GM21576 (cell line): ENCODE results near the gene IFI30.
"Not testable (repeated sequence)": the region's sequence is repeated elsewhere in the genome, so short reads cannot be mapped to it uniquely, and the experiment has no call there.

Experiments
- ATAC-seq: cut with Tn5 transposase; IDR thresholded peaks from one replicate; pipeline ENCODE4 v1.9.1; 2021; ENCODE audit warnings: mild to moderate bottlenecking, moderate library complexity; ENCODE audit not compliant: unreplicated experiment

The IFI30 gene

GRCh38 chr19:18202397-18202777, 28.8 kb downstream of the IFI30 start:
- no peak for ATAC-seq

DNA sequence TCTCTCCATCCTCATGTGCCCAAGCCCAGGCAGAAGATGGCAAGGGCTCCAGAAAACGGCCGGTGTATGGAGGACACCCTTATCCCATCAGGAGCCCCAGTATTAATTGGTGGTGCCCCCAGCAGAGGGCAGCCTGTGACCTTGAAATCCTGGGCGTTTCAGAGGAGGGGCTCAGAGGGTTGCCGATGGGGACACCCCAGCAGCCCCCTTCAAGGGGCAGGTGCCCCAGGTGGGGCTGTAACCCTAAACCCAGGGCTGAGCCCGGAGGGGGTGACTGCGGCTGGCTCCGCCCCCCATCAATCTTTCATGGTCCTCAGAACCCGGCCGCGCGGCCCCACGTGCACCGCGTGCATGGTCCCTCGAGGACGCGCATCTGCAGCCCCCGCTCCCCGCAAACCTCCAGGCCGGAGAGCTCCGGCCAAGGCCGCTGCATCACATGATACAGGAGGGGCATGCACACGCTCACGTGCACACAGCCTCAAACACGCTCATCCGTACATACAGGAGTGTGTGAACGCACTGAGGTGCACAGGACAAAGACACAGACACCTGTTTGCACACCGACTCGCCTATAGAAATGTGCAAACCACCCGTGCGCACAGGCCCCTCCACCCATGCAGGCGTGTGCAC, 29.3 kb downstream of the IFI30 start:
- no peak for ATAC-seq

- no peak for ATAC-seq
Observed at GRCh38 chr19:18203408-18203862, 29.8 kb downstream of the IFI30 start.

GRCh38 chr19:18203863-18204393, 30.3 kb downstream of the IFI30 start, which contains the start of gene RAB3A:
TSS of gene RAB3A (minus strand) at chr19:18204042. CDS start at chr19:18202740, 1,302 bp downstream.
- ATAC-seq, result peak; percentile 87

GRCh38 chr19:18204394-18205199, 31.0 kb downstream of the IFI30 start:
- peak; percentile 9 for ATAC-seq

DNA sequence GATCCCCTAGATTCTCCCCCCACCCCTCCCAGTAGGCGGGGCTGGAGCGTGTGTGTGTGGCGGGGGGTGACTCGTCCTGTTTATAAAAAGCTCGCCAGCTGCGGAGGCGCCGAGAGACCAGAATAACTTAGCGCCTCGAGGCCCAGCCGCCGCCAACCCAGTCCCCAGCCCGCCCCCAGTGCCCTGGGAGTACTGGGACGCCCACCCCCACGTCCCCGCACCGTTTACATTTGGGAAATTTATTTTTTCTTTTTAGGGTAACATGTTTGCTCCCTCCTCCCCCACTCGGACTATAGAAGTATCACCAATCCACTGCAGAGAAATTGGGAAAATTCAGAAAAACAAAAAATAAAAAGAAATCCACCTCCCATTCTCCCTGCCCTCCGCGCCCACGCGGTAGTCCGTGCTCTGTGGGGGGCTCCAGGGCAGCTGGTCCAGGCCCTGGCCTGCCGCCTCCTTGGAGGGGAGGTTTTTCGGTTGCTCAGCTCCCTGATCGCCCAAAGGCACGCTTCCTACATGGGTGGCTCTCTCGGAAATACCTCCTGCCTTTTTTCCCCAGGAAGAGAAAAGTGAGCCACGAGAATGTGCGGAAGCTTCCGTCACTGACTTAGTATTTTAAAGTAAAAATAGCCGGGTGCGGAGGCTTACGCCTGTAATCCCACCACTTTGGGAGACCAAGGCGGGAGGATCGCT, 31.7 kb downstream of the IFI30 start:
- ATAC-seq, result no peak

GRCh38 chr19:18206018-18206417, 32.4 kb downstream of the IFI30 start:
- ATAC-seq, result no peak

- no peak for ATAC-seq
Observed at GRCh38 chr19:18208098-18208951, 34.7 kb downstream of the IFI30 start.

- ATAC-seq, result not testable (repeated sequence)
Observed at GRCh38 chr19:18209912-18210311, 36.3 kb downstream of the IFI30 start.

DNA sequence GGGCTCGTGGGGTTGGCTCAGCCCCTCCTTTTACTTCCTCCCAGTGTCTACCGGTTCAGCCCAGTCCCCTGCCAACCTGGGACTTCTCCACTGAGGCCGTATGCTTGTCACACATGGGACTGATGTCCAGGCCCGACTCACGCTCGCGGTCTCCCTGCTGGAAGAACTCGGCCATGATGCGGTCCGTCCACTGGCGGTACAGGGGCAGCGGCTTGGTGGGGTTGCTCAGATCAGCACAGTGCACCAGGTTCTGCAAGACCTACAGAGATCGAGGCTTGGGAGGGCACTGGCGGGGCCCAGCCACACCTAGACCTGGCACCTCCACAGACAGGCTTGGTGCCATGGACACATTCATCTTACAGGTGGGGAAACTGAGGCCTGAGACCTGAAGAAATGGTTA, 38.1 kb downstream of the IFI30 start:
- ATAC-seq, result no peak

DNA sequence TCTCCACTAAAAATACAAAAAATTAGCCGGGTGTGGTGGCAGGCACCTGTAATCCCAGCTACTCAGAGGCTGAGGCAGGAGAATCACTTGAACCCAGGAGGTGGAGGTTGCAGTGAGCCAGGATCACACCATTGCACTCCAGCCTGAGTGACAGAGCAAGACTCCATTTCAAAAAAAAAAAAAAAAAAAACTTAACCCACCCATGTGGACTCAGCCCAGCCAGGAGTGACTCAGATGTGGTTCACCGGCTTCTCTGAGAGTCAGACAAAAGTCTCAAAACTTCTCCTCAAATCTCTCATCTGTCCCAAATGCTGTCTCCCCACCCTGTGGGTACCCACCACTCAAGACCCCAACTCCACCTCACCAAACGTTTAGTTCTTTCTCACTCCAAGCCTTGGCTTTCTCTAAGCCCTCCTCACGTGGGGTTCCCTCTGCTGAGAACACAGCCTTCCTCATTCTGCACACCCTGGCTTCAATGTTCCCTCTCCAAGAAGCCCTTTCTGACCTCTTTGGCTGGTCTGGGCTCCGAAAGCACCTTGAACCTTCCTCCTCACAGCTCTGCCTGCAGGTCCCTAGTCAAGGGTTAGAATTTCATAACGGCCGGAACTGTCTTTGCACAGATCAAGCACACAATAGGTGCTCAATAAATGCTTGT, 41.3 kb downstream of the IFI30 start:
- no peak for ATAC-seq

DNA sequence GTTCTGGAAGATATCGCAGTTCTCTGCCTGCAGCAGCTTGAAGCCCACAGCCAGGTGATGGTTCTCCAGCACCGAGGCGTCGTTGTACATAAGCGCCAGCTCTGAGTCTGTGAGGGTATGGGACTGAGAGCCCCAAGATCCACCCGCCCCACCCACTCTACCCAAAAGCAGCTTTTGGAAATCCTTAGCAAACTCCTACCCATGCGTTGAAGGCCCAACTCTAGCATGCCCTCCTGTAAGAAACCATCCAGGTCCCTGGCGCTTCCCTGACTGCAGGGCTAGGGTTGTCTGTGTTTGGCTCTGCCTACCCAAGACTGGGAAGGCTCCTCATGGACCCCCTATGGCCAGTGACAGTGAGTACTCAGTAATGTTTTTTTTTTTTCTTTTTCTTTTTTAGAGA, 43.2 kb downstream of the IFI30 start:
- ATAC-seq, result no peak

DNA sequence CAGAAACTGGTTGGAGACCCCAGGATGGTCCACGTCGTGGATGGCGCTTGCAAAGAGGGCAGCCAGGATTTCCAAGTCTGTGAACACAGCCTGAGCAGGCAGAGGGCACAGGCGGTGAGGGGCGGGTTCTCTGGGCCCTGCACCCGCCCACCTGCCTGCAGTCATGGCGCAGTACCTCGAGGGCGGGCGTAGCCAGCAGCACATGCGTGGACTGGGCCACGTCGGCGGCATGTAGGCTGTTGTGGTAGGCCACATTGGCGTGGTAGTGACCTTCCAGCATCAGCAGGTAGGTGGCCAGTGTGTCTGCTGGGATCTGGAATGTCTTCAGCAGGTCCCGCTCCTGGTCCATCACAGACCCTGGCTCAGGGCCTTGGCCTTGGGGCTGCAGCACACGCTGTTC, 44.5 kb downstream of the IFI30 start:
- no peak for ATAC-seq

DNA sequence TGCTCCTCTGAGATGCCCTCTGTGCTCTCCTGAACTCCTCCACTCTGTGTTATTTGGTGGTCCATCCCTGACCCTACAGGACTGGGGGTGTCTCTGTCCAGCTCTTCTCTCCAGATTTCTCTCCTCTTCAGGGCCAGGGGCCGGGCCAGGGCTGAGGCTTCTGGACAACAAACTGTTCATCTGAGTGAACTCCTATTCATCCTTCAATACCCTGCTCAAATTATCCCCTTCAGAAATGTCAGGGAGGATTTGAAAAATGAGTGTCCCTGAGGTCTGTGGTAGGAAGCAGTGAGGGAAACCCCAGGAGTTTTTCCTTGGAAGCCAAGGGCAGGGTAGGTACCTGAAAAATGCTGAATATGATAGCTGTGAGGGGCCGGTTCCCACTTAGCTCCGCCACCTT, 45.0 kb downstream of the IFI30 start:
- ATAC-seq, result no peak

DNA sequence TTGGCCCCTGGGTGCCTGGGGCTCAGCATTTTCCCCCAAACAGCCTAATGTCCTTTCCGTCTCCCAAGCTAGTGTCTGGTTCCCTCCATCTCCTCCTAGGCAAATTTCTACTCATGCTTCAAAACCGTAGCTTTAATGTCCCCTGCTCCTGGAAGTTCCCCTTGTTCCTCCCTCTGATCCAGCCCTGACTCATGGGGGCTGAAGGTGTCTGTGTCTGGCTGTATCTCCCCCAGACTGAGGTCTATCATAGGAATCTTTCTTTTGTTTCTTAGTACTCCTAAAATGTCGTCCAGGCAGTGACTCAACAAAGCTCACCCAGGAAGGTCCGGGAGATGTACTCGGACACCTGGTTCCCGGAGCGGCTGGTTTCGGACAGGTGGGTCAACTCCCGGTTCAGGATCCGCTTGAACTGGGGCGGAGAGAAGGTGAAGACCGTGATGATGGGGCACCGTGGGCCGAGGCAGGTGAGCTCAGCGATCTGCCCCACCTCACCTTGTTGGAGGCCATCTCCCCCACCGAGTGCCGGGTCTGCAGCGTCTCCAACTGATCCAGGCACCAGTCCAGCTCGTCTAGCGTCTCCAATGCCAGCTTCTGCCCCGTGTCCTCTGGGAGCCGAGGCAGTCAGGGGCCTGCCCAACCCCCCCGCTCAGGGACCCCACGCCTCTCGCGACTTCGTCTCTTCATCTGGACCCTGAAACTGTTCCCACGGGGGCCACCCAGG, 46.5 kb downstream of the IFI30 start:
- ATAC-seq, result no peak

DNA sequence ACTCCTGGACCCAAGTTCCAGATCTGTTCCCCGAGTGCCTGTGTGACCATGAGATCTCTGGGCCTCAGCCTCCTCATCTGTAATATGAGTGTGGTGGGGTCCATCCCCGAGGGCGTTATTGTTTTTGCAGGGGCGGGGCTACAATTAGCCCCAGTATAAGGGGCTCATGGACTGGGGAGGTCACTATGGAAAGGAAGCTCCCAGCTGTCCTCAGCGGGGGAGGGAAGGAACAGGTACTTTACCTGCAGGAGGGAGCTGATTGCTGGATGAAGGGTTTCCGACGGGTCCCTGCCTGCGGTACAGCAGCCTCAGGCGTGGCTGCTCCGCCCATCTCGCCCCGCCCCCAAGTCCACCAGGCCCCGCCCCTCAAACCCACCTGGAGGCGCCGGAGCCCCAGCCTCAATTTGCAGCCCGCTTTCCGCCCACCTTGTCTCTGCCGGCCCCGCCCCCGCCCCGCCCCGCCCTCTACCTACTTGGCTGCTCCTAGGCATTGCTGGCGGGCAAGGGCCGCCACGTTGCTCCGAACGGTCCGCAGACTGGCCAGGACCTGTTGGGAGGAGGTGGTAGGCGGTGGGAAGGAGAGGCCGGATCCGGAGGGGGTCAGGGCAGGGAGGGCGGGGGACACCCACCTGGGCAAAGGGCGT, 47.1 kb downstream of the IFI30 start:
- ATAC-seq, result no peak

DNA sequence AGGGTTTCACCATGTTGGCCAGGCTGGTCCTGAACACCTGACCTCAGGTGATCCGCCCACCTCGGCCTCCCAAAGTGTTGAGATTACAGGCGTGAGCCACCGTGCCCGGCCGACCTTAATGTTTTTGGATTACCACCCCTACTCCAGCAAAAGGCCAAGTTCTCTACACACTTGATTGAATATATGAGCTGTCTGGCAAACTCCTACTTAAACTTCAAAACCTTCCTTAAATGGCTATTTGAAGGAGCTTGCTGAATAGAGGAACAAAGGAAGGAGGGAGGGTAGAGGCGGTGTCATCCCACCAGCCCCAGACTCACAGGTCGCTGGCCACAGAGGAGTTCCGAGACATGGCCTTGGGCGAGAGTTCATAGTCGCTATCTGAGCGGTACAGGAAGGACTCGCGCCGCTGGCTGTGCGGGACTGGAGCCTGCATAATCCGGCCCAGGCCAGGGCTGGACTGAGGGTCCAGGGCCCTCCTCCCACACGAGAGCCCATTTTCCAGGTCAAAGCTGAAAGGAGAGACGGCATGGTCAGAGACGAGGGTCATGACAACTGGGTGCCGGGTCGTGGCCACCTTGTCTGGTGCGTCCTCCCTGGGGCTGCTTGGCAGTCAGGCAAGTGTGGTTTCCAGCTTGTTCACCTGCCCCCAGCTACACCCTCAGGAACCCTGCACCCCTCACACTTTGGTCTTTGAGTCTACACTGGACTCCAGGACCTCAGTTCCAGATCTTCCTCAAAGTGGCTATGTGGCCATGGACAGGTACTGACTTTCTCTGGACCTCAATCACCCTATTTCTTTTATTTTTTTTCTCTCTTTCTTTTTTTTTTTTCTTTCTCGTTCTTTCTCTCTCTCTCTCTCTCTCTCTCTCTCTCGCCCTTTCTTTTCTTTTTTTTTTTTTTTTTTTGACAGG, 48.5 kb downstream of the IFI30 start:
- no peak for ATAC-seq
